NCI-H748 (cell line): Measurements from ENCODE around the gene EXD2.
"Not testable (repeated sequence)": the region's sequence is repeated elsewhere in the genome, so short reads cannot be mapped to it uniquely, and the experiment has no call there.

ENCODE experiments used
- DNase-seq: peaks from one replicate; lab custom pipeline; 2025; ENCODE audit not compliant: unreplicated experiment; lab: John Stamatoyannopoulos, UW

The EXD2 gene

DNA sequence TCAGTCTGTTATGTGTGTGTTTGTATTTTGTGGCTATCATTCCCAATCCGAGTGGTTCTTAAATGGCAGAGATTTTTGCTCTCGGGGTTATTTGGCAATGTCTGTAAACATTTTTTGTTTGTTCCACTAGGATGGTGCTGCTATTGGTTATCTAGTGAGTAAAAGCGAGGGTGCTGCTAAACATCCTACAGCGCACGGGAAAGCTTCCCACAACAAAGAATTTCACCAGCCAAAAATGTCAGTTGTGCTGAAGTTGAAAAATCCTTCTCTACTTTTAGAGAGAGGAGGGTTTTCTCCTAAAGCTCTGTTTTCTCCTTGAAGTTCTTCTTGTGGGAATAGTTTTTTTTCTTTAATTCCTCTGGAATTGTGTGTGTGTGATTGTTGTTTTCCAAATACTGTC lies 2.4 kb downstream of the EXD2 start:
- DNase-seq: no peak

DNA sequence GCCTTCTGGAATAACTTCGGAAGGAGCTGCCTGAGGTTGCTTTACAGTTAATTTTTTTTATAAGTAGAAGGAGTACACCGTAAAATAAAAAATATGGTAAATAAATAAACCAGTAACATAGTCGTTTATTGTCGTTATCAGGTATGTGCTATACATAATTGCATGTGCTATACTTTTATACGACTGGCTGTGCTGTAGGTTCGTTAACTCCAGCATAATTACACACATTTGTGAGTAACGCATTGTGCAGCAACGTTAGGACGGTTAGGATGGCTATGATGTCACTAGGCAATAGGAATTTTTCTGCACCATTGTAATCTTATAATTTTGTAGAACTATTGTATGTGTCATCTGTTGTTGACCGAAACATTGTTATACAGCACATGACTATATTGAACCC lies 8.5 kb downstream of the EXD2 start:
- no peak for DNase-seq

DNA sequence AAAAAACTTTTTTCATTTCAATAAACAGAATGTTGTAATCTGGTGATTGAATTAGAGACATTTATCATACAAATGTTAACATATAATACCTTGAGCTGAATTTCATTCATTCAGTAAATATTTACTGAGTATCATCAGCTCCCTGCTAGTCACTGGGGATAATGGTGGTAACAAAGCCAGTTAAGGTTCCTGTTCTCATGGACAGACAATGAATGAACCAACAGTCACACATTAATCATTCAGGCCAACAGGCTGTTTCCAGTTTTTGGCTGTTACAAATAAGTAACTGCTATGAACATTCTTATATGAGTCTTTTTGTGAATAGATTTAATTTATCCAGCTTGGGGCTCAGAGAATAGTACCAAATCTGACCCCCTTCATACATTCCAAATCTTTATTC lies 13.5 kb downstream of the EXD2 start:
- DNase-seq: no peak

DNA sequence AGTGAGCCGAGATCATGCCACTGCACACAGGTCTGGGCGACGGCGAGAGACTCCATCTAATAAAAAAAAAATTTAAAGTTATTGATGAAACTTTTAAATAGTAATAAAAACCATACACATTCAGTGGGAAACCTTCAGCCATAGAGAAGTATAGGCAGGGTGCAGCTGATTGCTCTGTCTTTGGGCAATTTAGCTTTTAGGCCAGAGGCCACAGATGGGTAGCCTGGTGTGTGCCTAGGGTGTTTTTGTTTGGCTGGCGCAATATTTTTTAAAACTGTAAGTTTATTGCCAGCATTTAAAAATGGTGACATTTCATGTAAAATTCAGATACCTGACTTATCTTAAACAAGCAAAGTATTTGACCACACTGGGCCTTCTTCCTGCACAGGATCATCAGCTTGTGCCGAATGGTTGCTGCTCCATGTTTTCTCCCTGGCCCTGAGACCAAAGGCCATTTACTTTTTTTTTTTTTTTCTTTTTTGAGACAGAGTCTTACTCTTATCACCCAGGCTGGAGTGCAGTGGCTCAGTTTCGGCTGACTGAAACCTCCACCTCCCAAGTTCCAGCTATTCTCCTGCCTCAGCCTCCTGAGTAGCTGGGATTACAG lies 16.2 kb downstream of the EXD2 start:
- no peak for DNase-seq

DNA sequence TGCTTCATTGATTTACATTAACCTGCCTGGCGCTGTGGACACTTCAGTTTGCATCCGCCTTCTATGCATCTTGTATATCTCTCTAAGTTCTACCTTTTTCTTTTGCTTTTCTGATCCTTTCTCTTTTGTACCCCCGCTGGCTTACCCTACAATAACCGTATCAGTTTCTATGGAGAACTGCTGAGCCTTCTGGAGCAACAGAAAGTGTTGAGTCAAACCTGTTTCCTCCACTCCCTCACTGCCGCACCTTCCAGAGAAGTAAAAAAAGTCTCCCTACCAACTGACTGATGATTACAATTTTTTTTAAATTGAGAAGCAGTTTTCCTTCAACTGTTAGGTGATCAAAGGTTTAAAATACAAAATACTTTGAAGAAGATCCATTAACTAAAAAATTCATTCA lies 17.4 kb downstream of the EXD2 start:
- no peak for DNase-seq

DNA sequence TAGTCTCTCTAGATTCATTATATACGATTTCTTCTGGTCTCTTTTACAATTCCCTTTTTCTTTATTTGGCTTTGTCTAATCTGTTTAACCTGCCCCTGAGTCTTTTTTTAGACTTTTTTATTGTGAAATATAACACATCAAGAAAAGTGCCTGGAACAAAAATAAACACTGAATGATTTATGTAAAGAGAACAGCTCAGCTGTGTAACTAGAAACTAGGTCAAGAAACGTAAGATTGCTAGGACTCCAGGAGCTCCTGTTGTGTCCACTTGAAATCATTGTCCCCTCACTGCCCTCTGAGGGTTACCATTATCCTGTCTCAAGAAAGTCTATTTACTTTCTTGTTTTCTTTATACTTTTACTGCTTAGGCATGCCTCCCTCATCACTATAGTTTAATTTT lies 23.1 kb downstream of the EXD2 start:
- DNase-seq: no peak

DNA sequence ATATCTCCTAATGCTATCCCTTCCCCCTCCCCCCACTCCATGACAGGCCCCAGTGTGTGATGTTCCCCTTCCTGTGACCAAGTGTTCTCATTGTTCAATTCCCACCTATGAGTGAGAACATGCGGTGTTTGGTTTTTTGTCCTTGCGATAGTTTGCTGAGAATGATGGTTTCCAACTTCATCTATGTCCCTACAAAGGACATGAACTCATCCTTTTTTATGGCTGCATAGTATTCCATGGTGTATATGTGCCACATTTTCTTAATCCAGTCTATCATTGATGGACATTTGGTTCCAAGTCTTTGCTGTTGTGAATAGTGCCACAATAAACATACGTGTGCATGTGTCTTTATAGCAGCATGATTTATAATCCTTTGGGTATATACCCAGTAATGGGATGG lies 26.4 kb downstream of the EXD2 start:
- not testable (repeated sequence) for DNase-seq

DNA sequence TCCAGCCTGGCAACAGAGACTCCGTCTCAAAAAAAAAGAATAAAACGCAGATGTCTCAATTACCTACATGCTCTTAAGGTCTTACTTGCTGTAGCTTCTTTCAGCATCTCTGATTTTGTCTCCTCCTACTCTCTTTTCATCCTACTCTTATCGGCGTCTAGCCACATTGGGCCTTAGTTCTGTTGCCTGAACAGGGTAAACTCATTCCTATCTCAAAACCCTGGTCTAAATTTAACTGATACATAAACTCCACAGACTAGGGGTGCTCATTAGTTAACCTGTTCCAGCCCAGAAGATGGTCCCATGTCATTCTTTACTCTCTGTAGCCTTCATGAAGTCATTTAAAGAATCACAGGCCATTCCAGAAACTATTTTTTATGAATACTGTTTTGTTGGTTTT lies 33.6 kb downstream of the EXD2 start:
- DNase-seq: no peak

DNA sequence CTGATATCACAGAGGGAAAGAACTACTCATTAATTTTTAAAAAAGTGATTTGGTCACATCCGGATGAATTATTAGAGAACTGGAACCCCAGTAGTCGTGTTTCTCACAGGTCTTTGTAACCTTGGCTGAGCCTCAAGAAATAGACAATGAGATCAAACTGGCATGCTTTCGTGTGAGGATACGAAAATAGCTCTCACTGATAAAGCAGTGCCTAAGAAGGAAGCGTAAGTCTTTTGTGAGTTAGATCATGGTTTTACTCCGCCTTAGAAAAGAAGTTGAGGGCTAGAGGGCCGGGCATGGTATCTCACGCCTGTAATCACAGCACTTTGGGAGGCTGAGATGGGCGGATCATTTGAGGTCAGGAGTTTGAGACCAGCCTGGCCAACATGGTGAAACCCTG lies 34.9 kb downstream of the EXD2 start:
- no peak for DNase-seq

DNA sequence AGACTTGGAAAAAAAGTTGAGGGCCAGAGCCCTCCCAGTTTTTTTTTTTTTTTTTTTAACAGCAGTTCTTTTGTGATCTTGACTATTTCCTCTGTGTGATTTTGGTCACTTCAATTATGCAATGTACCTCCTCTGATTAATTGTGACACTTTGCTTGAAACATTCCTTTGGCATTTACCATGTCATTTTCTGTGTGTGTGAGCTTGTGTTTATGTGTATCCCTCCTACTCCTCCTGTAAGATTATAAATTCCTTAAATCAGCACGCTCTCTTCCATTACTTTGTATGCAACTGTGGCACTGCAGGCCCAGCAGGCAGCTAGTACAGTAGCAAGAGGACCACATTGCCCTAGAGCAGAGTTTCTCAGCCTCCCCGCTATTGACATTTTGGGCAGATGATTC lies 35.4 kb downstream of the EXD2 start:
- no peak for DNase-seq

DNA sequence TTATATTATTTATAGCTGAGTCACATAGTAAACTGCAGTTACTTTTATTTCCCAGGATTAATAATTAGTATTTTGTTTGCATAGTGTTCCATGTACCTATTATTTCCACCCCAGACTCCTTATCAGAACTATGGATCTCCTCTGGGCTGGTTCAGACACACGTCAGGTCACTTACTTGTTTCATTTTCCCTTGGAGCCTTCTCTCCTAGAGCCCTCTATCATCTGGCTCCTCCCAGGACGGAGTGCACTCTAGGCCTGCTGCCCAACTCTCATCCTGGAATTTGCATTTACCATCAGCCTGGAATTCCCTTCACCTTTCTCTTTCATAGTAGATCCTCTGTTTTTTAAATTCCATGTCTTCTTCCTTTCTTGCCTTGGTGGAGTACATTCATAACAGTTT lies 40.2 kb downstream of the EXD2 start:
- no peak for DNase-seq

DNA sequence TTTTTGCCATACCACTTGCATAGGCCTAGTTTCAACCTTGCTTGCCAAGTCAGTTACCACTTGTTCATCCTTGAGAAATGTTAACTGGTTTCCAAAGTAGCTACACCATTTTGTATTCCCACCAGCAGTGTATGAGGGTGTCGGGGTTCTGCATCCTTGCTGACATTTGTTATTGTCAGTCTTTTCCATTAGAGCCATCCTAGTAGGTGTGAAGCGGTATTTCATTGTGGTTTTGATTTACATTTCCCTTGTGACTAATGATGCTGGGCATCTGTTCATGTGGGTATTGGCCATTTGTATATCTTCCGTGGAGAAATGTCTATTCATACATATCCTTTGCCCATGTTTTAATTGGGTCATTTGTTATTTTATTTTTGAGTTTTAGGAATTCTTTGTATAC lies 41.1 kb downstream of the EXD2 start:
- DNase-seq: no peak

DNA sequence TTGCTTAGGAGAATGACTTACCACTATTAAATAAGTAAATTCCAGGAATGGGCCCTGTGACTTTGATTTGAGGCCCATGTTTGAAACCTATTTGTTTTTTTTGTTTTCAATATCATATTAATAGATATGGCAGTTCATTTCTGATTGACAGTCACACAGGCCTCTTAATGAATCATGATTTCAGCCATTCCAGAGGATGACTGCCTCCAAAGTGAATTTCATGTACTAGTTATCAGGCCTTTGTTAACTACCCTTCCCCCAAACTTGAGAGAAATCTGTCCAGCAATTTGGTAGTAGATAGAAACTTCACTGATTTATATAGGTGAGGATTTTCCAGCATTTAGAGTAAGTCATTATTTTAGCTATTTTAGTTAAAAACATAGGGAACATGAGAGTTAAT lies 42.8 kb downstream of the EXD2 start:
- DNase-seq: no peak

DNA sequence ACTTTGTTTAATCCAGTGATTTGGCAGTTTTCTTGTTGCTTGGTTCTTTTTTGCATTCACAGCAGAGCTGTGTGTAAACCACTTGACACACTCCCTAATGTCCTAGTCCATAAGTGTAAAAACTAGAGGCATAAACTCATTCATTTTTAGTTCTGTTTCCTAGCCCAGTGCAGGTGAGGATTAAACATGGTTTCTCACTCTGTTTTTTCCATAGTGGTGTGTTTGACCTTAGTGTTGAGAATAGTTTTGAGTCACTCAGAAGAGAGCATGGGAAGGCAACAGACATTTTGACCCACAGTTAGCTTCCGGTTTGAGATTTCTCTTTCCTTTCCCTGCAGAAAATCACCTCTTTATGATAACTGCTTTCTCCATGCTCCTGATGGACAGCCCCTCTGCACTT lies 44.4 kb downstream of the EXD2 start:
- no peak for DNase-seq

DNA sequence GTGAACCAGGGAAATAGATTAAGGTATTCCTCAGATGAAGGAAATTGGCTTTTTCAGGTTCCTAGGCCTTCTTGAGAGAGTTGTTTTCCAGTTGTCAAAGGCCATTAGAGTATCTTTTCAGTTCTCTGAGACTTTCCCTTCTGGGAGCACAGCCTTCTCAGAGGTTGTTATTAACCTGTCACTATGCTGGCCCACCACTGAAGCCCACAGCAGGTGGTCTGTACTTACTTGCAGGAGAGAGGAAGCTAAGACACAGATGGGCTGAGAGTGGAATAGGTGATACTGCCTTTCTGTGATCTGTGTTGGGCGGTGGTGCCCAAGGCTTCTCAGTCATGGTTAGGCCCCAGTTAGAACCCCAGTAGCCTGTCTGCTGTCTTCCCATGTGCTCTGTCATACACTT lies 45.8 kb downstream of the EXD2 start:
- no peak for DNase-seq

DNA sequence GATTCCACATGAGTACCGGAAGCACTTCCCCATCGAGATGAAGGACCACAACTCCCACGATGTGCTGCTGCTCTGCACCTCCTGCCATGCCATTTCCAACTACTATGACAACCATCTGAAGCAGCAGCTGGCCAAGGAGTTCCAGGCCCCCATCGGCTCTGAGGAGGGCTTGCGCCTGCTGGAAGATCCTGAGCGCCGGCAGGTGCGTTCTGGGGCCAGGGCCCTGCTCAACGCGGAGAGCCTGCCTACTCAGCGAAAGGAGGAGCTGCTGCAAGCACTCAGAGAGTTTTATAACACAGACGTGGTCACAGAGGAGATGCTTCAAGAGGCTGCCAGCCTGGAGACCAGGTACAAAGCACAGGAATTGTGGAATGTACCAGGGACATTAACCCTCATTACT lies 46.3 kb downstream of the EXD2 start:
- no peak for DNase-seq

DNA sequence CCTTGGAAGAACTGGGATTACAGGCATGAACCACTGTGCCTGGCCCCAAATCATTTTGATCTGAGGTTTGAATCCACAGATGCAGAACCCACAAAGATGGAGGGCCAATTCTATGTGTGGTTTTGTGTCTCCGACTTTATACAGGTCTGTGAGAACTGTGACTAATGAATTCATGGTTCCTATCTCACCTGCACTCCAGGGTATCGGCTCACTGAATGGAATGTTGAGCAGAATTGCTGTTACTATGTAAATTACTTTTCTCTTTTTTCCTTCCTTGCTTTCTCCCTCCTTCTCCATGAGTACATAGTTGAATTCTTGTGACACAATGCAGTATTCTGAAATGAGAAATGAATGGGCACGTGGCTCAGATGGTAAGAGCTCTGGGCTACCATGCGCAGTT lies 47.6 kb downstream of the EXD2 start:
- no peak for DNase-seq

DNA sequence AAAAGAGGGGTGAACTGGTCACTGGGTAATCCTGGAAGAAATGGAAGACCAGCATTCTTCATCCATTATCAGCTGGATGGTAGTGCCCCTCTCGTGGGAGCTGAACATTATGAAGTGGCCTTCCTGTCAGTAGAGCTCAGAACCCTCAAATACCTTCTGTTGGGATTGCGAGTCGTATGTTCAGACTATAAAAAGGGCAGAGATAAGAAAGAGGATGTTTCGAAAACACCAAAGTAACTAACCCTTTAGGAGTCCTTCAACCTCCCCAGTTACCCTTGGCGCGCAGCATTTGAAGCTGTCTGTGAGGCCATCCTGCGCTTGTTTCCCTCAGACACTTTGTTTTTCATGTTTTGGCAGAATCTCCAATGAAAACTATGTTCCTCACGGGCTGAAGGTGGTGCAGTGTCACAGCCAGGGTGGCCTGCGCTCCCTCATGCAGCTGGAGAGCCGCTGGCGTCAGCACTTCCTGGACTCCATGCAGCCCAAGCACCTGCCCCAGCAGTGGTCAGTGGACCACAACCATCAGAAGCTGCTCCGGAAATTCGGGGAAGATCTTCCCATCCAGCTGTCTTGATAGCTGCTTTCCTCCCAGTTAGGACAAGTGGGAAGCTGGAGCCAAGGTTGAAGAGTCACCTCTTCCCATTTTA lies 49.4 kb downstream of the EXD2 start:
- DNase-seq: no peak

DNA sequence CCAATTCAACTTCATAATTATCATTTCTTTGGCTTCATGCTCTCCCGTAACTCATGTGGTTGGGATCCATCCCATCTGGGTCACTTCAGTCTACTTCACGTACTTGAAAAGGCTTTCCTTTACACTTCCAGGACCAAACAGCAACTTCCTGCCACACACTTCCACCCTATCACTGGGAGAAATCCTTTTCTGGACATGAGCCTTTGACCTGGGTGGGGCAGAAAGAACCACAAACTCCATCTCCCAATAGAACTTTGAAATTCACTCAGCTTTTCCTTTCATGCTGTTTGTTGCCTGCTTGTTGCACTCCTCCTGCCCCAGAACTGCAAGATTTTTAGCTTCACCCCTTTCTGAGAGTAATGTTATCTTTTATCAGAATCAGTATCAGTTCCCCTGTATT lies 50.3 kb downstream of the EXD2 start:
- no peak for DNase-seq

DNA sequence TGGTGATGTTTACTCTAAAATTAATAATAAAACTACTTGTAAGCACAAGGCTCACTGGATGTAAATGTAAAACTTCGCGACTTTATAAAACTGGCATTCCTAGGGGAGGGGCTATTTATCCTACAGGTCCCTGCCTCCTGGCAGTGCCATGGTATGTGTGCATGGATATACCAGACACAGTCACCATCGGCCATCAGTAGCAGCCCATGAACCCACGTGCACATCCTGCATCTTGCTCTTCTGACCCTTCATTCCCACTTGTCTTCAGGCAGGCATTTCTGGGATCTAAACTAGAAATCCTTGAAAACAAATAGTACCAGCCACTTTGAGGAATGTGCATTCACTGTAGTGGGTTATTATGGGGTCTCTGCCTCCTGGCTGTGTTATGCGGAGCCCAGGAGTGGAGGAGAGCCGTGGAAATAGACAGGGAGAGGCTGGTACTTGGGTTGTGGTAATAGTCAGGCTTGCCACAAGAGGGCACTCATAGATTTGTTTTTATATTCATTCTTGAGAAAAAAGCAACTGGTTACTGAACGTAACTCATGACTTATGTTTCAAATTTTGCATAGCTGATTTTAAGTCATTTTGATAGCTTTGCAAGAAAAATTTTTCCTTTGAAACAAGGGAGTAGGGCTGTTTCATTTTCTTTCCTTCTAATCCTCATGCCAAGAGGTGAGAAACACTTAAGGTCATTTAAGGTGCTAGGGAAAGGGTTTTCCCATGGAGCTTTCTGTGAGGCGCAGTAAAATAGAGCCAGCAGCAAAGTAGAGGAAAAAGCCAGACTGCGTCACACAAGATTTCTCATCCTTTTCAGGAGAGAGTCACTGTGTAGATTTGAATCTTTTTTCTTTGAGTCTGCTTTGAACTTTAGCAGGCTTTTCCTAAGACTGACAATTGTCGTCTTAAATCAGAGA lies 51.3 kb downstream of the EXD2 start:
- DNase-seq: peak; percentile 56

DNA sequence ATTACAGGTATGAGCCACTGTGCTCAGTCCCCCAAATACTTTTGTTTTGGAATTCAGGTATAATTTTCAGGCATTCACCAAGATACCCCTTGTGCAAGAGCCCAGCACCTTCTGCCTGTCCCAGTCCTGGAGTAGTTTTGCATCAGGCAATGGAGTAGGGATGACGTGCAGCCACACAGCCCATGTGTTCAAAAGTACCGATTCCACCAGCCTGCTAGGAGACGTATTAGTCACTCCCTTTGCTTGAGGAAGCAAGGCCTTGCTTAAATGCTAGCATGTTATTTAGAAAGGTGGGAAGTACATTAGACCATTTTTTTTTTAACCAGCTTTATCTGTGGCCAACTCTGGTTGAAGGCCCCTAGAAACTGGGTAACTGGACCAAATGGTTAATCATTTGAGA lies 53.6 kb downstream of the EXD2 start:
- DNase-seq: no peak

DNA sequence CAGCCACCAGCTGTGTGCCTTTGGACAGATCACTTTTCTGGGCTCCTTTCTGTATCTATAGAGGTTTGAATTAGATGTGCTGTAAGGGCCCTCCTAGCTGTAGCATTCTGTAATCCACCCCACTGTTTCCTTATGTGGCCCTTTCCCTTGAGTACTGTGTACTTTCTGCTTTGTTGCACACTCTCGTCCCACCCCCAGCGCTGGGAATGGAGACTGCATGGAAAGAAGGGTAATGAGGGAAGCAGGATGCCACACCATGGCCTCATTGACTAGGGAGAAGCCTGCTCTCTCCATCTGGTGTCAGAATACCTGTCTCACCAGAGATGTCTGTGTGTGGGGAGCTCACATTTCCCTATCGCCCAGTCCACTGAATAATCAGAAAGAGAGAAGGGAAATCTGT lies 55.0 kb downstream of the EXD2 start:
- DNase-seq: no peak
